Spleen (tissue), 11 donors: ENCODE results near the gene YPEL2. TPM values are rescaled to one million over a fixed set of nuclear protein-coding genes. Genes with fewer than 3 reads are reported as not detected.

Experiments
- DNase-seq: peaks from one replicate; pipeline ENCODE4 v3.0.0-alpha.2; 2020
- H3K27ac ChIP-seq, 8 donors: fragments of 200-600 bp; sonication (generic) in 7 of 8; 1 replicate in 4 of 8; 2 replicates in 4 of 8; pipeline versions ENCODE4 v1.5.0 to v1.8.0; 2016 to 2021; ENCODE audit warnings: inconsistent platforms in 4 of 8, mild to moderate bottlenecking in 4 of 8, moderate library complexity in 1 of 8
- H3K27me3 ChIP-seq, 7 donors: fragments of 200-600 bp; sonication (generic) in 6 of 7; replicated peaks in 1 of 7; 1 replicate in 4 of 7; 2 replicates in 3 of 7; pipeline versions ENCODE4 v1.5.0 to v1.8.0; 2016 to 2021; ENCODE audit warnings: inconsistent platforms in 3 of 7, mild to moderate bottlenecking in 1 of 7
- H3K36me3 ChIP-seq, 6 donors: fragments of 200-600 bp; sonication (generic) in 5 of 6; 1 replicate in 4 of 6; 2 replicates in 2 of 6; pipeline versions ENCODE4 v1.5.0 to v1.8.0; 2016 to 2021; ENCODE audit warnings: inconsistent platforms in 2 of 6
- H3K4me1 ChIP-seq, 6 donors: fragments of 200-600 bp; sonication (generic) in 5 of 6; 1 replicate in 3 of 6; 2 replicates in 3 of 6; pipeline versions ENCODE4 v1.5.0 to v1.8.0; 2016 to 2021; ENCODE audit warnings: inconsistent platforms in 3 of 6
- H3K4me3 ChIP-seq, 8 donors: fragments of 200-600 bp; sonication (generic) in 7 of 8; 1 replicate in 4 of 8; 2 replicates in 4 of 8; pipeline versions ENCODE4 v1.5.0 to v1.8.0; 2016 to 2021; ENCODE audit warnings: inconsistent platforms in 4 of 8, mild to moderate bottlenecking in 4 of 8, moderate library complexity in 2 of 8
- H3K9me3 ChIP-seq, 8 donors: fragments of 200-600 bp; sonication (generic) in 7 of 8; 1 replicate in 4 of 8; 2 replicates in 4 of 8; pipeline versions ENCODE4 v1.5.0 to v1.8.0; 2016 to 2021; ENCODE audit warnings: inconsistent platforms in 4 of 8
- POLR2A ChIP-seq, 3 donors: fragments of 450-650 bp; IDR thresholded peaks; one replicate each; pipeline ENCODE4 v1.5.1; 2017; ENCODE audit warnings: antibody characterized with exemption in 3 of 3, mild to moderate bottlenecking in 1 of 3
- POLR2AphosphoS5 ChIP-seq, 3 donors: sonication (generic); formaldehyde crosslinking; IDR thresholded peaks; one replicate each; pipeline ENCODE4 v1.5.1; 2017; ENCODE audit warnings: antibody characterized with exemption in 3 of 3
- WGBS, 5 donors: extraction: QIAGEN DNeasy Blood & Tissue Kit in 3 of 5; methylation state at CpG; one replicate each; pipeline versions ENCODE4 v1.1.5 to v1.1.7; 2013 to 2018; 5-methylcytosine and 5-hydroxymethylcytosine counted together
- intact Hi-C: fragments of 100-400 bp; cut with DNase I; formaldehyde crosslinking; loops from one replicate; pipeline ENCODE4 v1.15.0; 2023; ENCODE audit warnings: low total_unique reads
- polyA plus RNA-seq, 3 donors: library from polyadenylated mRNA; stranded (reverse); fragments of 200-250 nt; gene quantifications; one replicate each; pipeline ENCODE4 v1.2.1, GENCODE V29; 2013
- total RNA-seq, 7 donors: library from RNA; depleted of rRNA in 3 of 7; stranded (reverse); fragments of >200 nt in 3 of 7; fragmentation: NEBNext Ultra II Directional in 4 of 7; extraction: Animal tissue kit (Norgen Biotek cat#: 25700) in 4 of 7; gene quantifications; one replicate each; pipeline versions ENCODE4 v1.1.0 to v1.2.1, GENCODE V29; 2016 to 2021
- TF ChIP-seq, protein P1 (sequence below), 11 experiments: fragments of 200-600 bp in 7 of 11; fragments of 450-650 bp in 4 of 11; sonication (generic) in 4 of 11; IDR thresholded peaks in 8 of 11; conservative IDR thresholded peaks in 3 of 11; 1 replicate in 7 of 11; 2 replicates in 4 of 11; pipeline versions ENCODE4 v1.4.0 to v1.8.0; 2016 to 2021; ENCODE audit warnings: antibody characterized with exemption in 11 of 11, inconsistent platforms in 4 of 11, mild to moderate bottlenecking in 1 of 11
- donor health status: healthy with polysubstance abuse.
- donor health status: DM: no; HTN: no; CAD: no; lungs with moderate emphysema.
- donor health status: DM: no; HTN: no; CAD: no.
- donor health status: Bipolar disorder and iron deficiency.
- donor health status: healthy.
- donor health status: DM: no; HTN: no; CAD: no.
- donor health status: DM: yes; HTN: yes; CAD: no.

Gene YPEL2
- total and polyA plus RNA-seq, 10 donors = 6.7 to 45.6 (median 30.5) TPM

GRCh38 chr17:59437791-59438281 lies 106.4 kb downstream of the YPEL2 start:
- 26 to 46% (median 32%) methylated on average over 12 of the region's 12 CpGs for WGBS, 5 donors

DNA sequence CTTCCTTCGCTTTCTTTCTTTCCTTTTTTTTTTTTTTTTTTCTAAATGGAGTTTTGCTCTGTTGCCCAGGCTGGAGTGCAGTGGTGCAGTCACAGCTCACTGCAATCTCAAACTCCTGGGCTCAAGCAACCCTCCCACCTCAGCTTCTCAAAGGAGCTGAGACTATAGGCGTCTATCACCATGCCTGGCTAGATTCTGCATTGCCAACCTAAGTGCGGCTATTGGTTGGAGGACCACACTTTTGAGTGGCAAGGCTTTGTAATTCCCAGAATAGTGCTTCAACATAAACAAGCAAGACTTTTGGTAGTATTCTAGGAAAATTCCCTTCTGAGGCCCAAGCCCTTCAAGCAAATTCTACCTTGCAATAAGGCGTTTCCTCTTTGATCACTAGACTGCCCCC lies 107.8 kb downstream of the YPEL2 start:
- intact Hi-C loops = loop anchor here (10.0 kb wide), 1 partner anchor 64 kb away; no protein-coding TSS in a partner anchor
- Histone ChIP-seq H3K27me3 (no peaks in the 10 kb centered on the region), H3K36me3 (no peaks in the 10 kb centered on the region), H3K9me3 (no peaks in the 10 kb centered on the region), H3K27ac (peak overlapping the region in 4 of 8 donors; percentile 64 to 76 (median 72)), H3K4me3 (no peak overlapping the region), H3K4me1 (peaks cover 18 to 77% (median 51%) of the 10 kb centered on the region in 6 donors)
- 81 to 90% (median 83%) methylated on average over 4 of the region's 4 CpGs for WGBS, 5 donors
- no peak for DNase-seq
- TF ChIP-seq POLR2A (IDR thresholded peaks at IDR 0.05) (no peak), POLR2AphosphoS5 (IDR thresholded peaks at IDR 0.05) (no peak)
- TF ChIP-seq, protein P1, sequence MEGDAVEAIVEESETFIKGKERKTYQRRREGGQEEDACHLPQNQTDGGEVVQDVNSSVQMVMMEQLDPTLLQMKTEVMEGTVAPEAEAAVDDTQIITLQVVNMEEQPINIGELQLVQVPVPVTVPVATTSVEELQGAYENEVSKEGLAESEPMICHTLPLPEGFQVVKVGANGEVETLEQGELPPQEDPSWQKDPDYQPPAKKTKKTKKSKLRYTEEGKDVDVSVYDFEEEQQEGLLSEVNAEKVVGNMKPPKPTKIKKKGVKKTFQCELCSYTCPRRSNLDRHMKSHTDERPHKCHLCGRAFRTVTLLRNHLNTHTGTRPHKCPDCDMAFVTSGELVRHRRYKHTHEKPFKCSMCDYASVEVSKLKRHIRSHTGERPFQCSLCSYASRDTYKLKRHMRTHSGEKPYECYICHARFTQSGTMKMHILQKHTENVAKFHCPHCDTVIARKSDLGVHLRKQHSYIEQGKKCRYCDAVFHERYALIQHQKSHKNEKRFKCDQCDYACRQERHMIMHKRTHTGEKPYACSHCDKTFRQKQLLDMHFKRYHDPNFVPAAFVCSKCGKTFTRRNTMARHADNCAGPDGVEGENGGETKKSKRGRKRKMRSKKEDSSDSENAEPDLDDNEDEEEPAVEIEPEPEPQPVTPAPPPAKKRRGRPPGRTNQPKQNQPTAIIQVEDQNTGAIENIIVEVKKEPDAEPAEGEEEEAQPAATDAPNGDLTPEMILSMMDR (IDR thresholded peaks at IDR 0.05 in 8 of 11, conservative IDR thresholded peaks at IDR 0.05 in 3 of 11) = no peak

More at GRCh38 chr17:59437791-59438281, 106.4 kb downstream of the YPEL2 start:
- H3K4me3 ChIP-seq = no peak overlapping the region
- H3K27ac ChIP-seq = peak overlapping the region in 4 of 8 donors; percentile 33 to 58 (median 47)
- no peak for TF ChIP-seq POLR2A (IDR thresholded peaks at IDR 0.05)
- TF ChIP-seq, protein P1 (IDR thresholded peaks at IDR 0.05 in 8 of 11, conservative IDR thresholded peaks at IDR 0.05 in 3 of 11) = no peak
- no peak for TF ChIP-seq POLR2AphosphoS5 (IDR thresholded peaks at IDR 0.05)
- no peaks in the 10 kb centered on the region for H3K36me3 ChIP-seq
- H3K4me1 ChIP-seq = peaks cover 18 to 83% (median 53%) of the 10 kb centered on the region in 6 donors
- intact Hi-C loops = loop anchor here (10.0 kb wide), 1 partner anchor 63 kb away; no protein-coding TSS in a partner anchor
- no peaks in the 10 kb centered on the region for H3K27me3 ChIP-seq
- H3K9me3 ChIP-seq = peaks cover 0 to 6% (median under 1%) of the 10 kb centered on the region in 8 donors
- DNase-seq = no peak

DNA sequence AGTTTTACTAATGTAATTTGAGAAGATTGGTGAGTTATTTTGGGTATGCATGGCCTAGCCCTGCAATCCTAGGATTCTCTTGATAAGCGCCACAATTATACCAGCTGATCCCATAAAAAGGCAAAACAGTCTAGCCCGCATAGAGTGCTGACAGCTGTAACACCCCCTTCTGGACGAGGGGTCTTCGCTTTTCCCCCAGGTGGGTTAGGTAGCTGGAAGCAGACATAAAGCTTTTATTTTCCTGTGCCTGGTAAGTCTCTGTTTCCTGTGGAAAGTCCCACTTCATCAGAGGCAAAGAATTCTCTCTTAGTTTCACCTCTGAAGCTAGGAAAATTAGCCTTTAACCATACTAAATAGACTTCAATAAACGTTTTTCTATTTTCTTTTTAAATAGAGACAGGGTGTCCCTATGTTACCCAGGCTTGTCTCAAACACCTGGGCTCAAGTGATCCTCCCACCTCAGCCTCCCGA lies 108.3 kb downstream of the YPEL2 start:
- intact Hi-C loops = loop anchor here (5.0 to 10.0 kb wide), 3 partner anchors 65 to 127 kb away; no protein-coding TSS in a partner anchor
- no peak for TF ChIP-seq POLR2A (IDR thresholded peaks at IDR 0.05)
- TF ChIP-seq, protein P1 (IDR thresholded peaks at IDR 0.05 in 8 of 11, conservative IDR thresholded peaks at IDR 0.05 in 3 of 11) = no peak
- TF ChIP-seq POLR2AphosphoS5 (IDR thresholded peaks at IDR 0.05) = no peak
- H3K27me3 ChIP-seq = no peaks in the 10 kb centered on the region
- H3K27ac ChIP-seq = peak overlapping the region in 7 of 8 donors; percentile 48 to 76 (median 72)
- no peaks in the 10 kb centered on the region for H3K36me3 ChIP-seq
- DNase-seq = no peak
- H3K4me1 ChIP-seq = peaks cover 18 to 76% (median 52%) of the 10 kb centered on the region in 6 donors
- 42 to 65% (median 60%) methylated on average over 6 of the region's 6 CpGs for WGBS, 5 donors
- H3K4me3 ChIP-seq = no peak overlapping the region
- no peaks in the 10 kb centered on the region for H3K9me3 ChIP-seq

DNA sequence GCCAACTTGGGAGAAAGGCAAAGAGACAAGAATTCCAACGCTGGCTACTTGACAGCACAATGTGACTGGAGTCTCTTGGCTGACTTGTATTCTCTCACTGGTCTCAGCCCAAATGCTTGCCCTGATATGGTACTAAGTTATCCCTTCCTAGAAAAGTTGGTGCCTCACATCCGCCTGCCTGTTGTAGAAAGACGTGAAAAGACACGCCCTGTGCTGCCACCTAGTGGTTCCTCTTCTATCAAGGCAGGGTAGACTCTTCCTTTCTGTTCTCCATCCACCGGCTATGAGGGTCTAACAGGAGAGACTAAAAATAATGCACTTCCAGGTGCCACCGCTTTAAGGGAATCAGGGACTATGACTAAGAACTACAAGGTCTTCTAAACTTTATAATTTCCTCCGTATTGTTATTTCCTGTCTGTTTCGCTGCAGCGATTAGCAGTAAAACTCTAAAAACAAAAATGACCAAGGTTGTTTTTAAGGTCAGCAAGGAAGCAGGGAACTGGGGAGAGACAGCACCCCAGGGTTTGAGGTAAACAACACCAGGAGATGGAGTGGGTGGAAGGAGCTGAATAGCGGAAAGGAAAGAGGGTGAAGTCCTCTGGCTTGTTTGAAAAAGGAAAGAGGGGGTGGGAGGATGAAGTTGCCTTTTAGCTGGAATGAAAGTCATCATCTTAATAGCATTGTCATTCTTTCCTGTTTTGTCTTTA lies 109.5 kb downstream of the YPEL2 start:
- 5 to 12% (median 7%) methylated on average over 10 of the region's 10 CpGs for WGBS, 5 donors
- H3K4me3 ChIP-seq = peak overlapping the region in 2 of 8 donors; percentile 15 to 43
- intact Hi-C loops = loop anchor here (5.0 kb wide), 2 partner anchors 114 to 129 kb away; no protein-coding TSS in a partner anchor
- H3K4me1 ChIP-seq = peaks cover 18 to 73% (median 46%) of the 10 kb centered on the region in 6 donors
- no peaks in the 10 kb centered on the region for H3K9me3 ChIP-seq
- H3K27me3 ChIP-seq = no peaks in the 10 kb centered on the region
- H3K36me3 ChIP-seq = no peaks in the 10 kb centered on the region
- peak; percentile 91 for DNase-seq
- peak overlapping the region in 7 of 8 donors; percentile 40 to 76 (median 72) for H3K27ac ChIP-seq
- no peak for TF ChIP-seq POLR2A (IDR thresholded peaks at IDR 0.05)
- peak in 1 of 3 donors; percentile 64 for TF ChIP-seq POLR2AphosphoS5 (IDR thresholded peaks at IDR 0.05)
- TF ChIP-seq, protein P1 (IDR thresholded peaks at IDR 0.05 in 8 of 11, conservative IDR thresholded peaks at IDR 0.05 in 3 of 11) = peak; percentile 80 to 95 (median 87)
